Melanocyte of skin (primary cell): Measurements from ENCODE around the gene OR52W1. TPM values are rescaled to one million over a fixed set of nuclear protein-coding genes. Genes with fewer than 3 reads are reported as not detected.

Experiments used
- total RNA-seq, 2 donors: library from RNA; depleted of rRNA; stranded (reverse); fragments of >200 nt; gene quantifications; 2 replicates each; pipeline ENCODE4 v1.2.3, GENCODE V29; 2012

OR52W1 gene
- not detected for total RNA-seq

DNA sequence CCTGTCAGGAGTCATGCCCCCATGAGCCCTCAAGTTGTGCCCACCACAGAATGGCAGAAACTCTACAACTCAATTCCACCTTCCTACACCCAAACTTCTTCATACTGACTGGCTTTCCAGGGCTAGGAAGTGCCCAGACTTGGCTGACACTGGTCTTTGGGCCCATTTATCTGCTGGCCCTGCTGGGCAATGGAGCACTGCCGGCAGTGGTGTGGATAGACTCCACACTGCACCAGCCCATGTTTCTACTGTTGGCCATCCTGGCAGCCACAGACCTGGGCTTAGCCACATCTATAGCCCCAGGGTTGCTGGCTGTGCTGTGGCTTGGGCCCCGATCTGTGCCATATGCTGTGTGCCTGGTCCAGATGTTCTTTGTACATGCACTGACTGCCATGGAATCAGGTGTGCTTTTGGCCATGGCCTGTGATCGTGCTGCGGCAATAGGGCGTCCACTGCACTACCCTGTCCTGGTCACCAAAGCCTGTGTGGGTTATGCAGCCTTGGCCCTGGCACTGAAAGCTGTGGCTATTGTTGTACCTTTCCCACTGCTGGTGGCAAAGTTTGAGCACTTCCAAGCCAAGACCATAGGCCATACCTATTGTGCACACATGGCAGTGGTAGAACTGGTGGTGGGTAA lies at the start of gene OR52W1:
Gene OR52W1 (plus strand): TSS at position 51 of the 637 bp plus-strand sequence. CDS start 0 bp downstream, at position 51.

GRCh38 chr11:6170226-6170625 lies 28.8 kb upstream of the OR52W1 start, which contains the start of gene OR52B2:
Gene OR52B2, minus strand, starts transcription at chr11:6170326. Its CDS starts 0 bp downstream, at chr11:6170326.

DNA sequence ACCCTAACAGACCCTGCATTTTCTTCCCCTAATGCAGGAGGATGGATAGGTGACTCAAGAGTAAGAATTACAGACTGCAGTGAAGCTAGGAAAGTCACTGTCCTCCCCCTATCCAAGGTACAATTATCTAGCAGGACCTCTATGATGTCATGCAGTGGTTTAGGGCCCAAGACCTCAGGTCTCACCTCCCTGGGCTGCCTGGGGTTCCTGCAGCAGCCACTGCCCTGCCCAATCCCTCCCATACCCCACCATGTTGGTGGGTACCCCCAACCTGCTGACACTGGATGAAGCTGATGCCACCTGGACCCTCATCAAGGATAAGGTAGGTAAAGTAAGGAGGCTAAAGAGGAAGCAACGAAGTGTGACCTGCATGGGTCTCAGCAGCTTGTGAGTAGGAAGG lies 6.3 kb downstream of the OR52W1 start, which contains the start of gene C11orf42:
Gene C11orf42 (plus strand): TSS at position 192 of the 400 bp plus-strand sequence. CDS start 59 bp downstream, at position 251.

GRCh38 chr11:6234387-6235107 lies 35.5 kb downstream of the OR52W1 start, which contains the start of gene FHIP1B:
Gene FHIP1B, minus strand, starts transcription at chr11:6234636. Its CDS starts 10,120 bp downstream, at chr11:6224516.

GRCh38 chr11:6238902-6239301 lies 39.9 kb downstream of the OR52W1 start, which contains the start of gene CNGA4:
Gene CNGA4, plus strand, starts transcription at chr11:6239089. Its CDS starts 118 bp downstream, at chr11:6239207.

Other genes starting within 250 kb of the OR52W1 start
- not detected for gene OR56A5, start 230.7 kb upstream of the OR52W1 start, total RNA-seq
- gene OR52L1, start 212.2 kb upstream of the OR52W1 start, total RNA-seq: not detected
- gene OR56A4, start 192.3 kb upstream of the OR52W1 start, total RNA-seq: not detected
- not detected for gene OR56A1, start 168.5 kb upstream of the OR52W1 start, total RNA-seq
- gene OR56B4, start 91.5 kb upstream of the OR52W1 start, total RNA-seq: not detected
- gene OR52B2, start 28.9 kb upstream of the OR52W1 start, total RNA-seq: not detected
- not detected for gene C11orf42, start 6.3 kb downstream of the OR52W1 start, total RNA-seq
- gene FHIP1B, start 35.4 kb downstream of the OR52W1 start, total RNA-seq: 10 to 100 TPM; 14.7 to 21.3 TPM
- gene CNGA4, start 39.9 kb downstream of the OR52W1 start, total RNA-seq: under 1 TPM in 1 of 2 donors, not detected in 1; under 0.01 TPM
- gene CCKBR, start 60.6 kb downstream of the OR52W1 start, total RNA-seq: not detected
- gene CAVIN3, start 121.3 kb downstream of the OR52W1 start, total RNA-seq: 100 to 1,000 TPM; 196 to 200 TPM
- gene SMPD1, start 191.2 kb downstream of the OR52W1 start, total RNA-seq: 10 to 100 TPM; 36.3 to 68.8 TPM
- 10 to 100 TPM; 54.0 to 85.6 TPM for gene APBB1, start 219.9 kb downstream of the OR52W1 start, total RNA-seq
- gene HPX, start 241.8 kb downstream of the OR52W1 start, total RNA-seq: 1 to 10 TPM in 1 of 2 donors, under 1 TPM in 1; 0.34 to 1.3 TPM